HG02970 (cell line): ENCODE results near the gene NPEPL1.

Source experiments
- ATAC-seq: cut with Tn5 transposase; IDR thresholded peaks from one replicate; pipeline ENCODE4 v1.9.1; 2021; ENCODE audit warnings: mild to moderate bottlenecking, moderate library complexity, moderate number of reproducible peaks; ENCODE audit not compliant: unreplicated experiment, low FRiP score

NPEPL1 gene

DNA sequence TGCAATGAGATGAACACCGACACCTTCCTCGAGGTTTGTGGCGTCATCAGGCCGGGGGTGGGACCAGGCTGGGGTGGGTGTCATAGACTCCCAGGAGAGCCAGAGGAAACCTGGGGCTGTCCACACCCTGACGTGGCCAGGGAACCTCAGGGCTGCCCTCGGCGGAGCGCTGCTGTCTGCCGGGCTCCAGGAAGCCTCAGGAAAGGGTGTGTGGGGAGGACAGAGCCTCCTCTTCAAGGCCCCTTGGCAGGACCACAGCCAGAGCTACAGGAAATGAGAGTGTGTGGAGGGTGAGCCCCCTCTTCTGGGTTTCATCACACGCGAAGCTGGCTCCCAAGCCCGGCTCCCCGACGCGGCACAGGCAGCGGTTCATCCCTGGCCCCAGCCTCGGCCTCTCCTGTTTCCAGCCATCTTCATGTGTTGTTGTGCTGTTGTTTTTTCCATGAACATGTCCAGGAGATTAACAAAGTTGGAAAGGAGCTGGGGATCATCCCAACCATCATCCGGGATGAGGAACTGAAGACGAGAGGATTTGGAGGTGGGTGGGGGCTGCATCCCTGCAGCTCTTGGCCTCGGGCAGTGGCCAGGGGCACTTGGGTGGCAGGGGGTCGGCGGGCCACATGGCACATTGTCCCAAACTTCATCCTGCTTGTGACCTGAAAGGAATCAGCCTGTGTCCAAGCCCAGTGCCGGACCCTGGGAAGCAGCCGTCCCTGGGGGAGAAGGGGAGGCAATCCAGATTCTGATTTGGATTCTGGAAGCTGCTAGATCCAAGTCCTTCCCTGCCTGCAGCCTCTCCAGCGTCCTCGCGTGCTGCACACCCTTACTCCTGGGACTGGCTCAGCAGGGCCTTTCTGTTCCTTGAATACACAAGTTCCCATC is 6.4 kb downstream of the NPEPL1 start:
- ATAC-seq, result no peak

DNA sequence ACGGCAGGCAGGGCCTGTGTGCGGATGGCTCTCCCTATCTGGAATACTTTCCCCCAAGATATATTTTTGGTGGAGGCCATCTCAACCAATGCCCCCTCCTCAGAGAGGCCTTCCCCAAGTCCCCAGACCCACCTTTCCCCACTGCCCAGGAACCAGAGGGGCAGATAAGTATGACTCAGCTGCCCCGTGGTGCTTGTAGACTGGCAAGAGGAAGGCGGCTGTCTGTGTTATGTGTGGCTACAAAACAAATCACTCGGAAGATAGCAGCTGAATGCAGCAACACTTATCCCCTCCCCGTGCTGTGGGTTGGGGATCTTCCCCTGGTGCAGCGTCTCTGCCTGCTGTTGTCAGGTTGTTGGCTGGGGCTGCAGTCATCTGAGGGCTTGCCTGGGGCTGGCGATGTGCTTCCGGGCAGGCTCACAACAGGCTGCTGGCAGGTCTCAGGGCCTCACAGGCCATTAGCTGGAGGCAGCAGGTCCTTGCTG is 7.1 kb downstream of the NPEPL1 start:
- no peak for ATAC-seq

- ATAC-seq, result no peak
Observed at GRCh38 chr20:58700121-58700821, 7.7 kb downstream of the NPEPL1 start.

DNA sequence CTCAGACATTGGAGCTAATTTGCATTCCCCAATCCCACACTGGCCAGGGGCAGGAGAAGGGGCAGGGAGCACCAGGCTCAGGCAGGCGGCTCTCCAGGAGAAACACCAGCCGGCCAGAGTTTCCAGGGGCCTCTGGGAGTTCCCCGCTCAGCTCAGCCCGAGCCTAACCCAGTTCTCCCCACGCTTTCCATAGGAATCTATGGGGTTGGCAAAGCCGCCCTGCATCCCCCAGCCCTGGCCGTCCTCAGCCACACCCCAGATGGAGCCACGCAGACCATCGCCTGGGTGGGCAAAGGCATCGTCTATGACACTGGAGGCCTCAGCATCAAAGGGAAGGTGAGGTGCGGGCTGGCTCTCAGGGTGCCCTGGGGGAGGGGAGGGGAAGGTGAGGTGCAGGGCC is 8.2 kb downstream of the NPEPL1 start:
- ATAC-seq, result no peak

- no peak for ATAC-seq
Observed at GRCh38 chr20:58701431-58702160, 9.0 kb downstream of the NPEPL1 start.

GRCh38 chr20:58702161-58702510 is 9.5 kb downstream of the NPEPL1 start:
- ATAC-seq, result no peak

- ATAC-seq, result no peak
Observed at GRCh38 chr20:58702859-58703648, 10.5 kb downstream of the NPEPL1 start.

GRCh38 chr20:58703765-58704371 is 11.3 kb downstream of the NPEPL1 start:
- ATAC-seq, result no peak

DNA sequence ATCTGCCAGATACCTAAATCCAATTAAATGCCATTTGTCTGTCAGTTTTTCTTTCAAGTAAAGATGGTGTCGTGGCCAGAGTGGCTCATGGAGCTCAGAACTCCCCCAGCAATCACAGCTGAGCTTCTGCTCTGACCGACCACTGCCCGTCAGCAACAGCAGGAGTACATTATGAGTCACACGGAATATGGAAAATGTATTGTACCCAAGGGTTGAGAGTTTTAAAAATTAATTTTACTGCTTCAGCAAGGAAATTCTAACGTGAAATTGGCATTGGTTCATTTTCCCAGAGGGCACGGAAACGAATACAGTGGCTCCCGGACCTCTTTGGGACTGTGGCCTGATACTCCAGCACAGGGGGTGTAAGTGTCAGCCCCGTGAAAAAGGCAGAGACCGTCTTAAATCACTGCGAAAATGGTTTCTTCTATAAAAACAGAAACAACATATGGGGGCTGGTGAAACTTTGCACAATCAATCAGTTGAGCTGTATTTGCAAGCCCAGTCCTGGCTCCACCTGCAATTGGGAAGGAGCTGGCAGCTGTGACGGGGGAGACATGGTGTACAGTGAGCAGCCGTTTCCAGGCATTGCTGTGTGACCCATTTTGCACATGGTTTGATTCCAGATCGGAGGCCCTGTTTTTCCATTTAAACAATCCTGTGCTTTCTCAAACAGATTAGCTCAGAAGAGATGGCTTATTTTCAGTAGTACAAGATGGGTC is 12.8 kb downstream of the NPEPL1 start:
- ATAC-seq, result no peak

- ATAC-seq, result no peak
Observed at GRCh38 chr20:58706150-58706892, 13.7 kb downstream of the NPEPL1 start.

DNA sequence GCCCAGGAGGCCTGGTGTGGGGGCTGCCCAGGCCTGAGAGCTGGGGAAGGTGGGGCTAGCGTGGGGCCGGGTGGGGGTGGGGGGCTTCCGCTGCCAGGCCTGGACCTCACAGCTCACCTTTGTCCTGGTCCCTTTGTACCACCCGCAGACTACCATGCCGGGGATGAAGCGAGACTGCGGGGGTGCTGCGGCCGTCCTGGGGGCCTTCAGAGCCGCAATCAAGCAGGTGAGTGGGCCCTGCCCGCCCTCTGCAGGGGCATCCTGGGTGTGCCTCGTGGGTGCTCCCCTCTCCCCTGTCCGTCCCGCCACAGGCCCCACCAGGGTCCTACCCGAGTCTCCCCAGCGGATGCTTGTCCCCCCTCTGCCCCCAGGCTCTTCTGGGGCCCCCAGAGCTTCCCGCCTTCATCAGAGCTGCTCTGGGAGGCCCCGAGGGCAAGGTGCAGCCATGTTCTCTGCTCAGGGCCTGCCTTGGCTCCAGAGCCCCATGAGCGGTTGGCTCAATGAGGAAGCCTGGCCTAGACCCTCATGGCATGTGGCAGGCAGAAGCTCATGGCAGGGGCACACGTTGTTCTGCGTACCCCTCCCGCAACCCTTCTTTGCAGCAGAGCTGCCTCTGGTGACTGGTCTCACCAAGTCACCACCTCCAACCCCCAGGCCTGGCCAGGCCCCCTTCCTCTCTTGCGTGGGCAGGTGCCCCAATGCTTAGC is 14.5 kb downstream of the NPEPL1 start:
- ATAC-seq, result no peak

DNA sequence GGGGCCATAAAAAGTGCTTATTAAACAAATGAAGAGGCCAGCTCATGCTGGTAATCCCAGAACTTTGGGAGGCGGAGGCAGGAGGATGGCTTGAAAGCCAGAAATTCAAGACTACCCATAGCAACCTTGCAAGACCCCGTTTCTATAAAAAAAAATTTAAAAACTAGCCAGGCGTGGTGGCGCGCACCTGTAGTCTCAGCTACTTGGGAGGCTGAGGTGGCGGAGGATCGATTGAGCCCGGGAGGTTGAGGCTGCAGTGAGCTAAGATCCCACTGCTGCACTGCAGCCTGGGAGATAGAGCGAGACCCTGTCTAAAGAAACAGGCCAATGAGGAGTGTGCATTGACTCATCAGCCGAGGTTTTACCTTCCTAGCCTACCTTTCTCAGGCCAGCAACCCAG is 15.2 kb downstream of the NPEPL1 start:
- ATAC-seq, result no peak

DNA sequence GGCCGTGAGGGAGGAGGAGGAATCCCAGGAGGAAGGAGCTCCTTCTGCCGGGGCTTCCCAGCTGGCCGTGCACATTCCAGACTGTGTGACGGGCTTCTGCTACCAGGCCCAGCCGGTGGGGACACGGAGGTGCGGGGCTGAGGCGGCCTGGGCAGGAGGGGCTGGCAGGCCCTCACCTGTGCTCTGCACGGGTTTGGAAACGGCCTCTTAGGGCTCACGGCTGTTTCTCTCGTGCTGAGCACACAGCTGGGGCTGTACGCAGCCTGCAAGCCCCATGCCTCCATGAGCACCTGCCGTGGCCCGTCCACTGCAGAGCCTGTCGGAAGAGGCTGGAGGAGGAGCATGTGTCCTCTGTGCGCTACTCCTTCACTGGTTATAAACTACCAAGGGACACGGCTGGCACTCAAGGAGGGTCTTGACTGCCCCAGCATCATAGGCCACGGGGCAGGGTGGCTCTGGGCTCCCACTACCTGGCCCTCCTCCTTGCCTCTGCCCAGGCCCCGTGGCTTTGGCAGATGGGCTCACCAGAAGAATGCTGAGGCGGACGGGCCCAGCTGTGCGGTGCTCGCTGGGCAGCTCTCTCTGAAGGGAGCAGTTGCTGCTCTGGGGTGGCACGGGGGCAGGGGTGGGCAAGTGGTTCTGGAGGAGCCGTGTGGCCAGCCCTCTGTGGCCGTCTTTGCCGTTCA is 15.8 kb downstream of the NPEPL1 start:
- ATAC-seq, result no peak

DNA sequence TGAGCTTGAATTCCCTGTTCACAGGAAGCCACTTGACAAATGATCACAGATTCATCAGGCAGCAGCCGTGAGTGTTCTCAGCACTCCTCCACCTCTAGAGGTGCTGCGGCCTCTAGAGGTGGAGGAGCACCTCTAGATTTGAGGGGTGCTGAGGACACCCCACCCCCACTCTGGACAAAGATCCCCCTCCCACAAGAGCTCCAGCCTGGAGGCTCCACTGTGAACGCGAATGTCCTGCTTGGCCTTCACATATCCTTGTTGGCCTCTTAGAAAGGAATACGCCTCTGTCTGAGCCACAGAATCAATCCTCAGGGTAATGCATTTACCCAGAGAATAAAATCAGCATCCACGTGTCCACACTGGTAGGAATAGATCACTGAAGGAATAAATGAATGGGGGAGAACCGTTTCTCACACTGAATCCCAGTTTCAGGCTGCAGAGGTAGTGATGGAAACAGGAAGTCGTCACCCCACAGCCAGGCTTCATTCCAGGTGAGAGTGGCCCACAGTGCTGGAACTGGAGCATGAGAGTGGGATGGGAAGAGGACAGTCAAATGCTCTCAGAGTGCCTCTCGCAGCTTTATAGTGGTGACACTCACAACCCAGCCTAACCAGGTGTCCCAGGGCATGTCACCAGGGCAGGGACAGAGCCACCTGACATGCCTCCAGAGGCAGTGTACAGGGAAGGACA is 16.6 kb downstream of the NPEPL1 start:
- ATAC-seq, result no peak

DNA sequence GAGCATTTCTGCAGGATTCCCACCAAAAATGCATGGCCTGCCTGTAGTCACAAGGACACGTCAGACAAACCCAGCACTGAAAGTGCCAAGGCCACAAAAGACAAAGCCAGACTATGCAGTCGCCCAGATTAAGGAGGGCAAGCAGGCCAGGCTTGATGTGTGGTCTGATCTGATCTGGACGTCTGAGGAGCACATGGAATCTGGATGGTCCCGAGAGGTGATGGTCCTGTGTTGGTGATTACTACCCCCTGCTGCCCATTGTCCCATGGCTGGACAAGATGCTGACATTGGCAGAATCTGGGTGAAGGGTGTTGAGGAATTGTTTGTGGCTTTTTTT is 17.1 kb downstream of the NPEPL1 start:
- no peak for ATAC-seq

GRCh38 chr20:58710481-58711265 is 18.1 kb downstream of the NPEPL1 start:
- no peak for ATAC-seq
